Lower lobe of right lung (tissue), 2 donors: ENCODE data around the gene G2E3. TPM values are rescaled to one million over a fixed set of nuclear protein-coding genes. Genes with fewer than 3 reads are reported as not detected.

Source experiments
- ATAC-seq, 2 donors: fragments of 200-7000 bp; cut with Tn5 transposase; one replicate each; pipeline ENCODE4 v1.9.1; 2020 to 2022; ENCODE audit warnings: mild to moderate bottlenecking in 2 of 2, moderate library complexity in 2 of 2
- DNase-seq: peaks from one replicate; pipeline ENCODE4 v3.0.0-alpha.2; 2020
- H3K27ac ChIP-seq: fragments of 200-600 bp; one replicate; pipeline ENCODE4 v1.8.0; 2022
- H3K27me3 ChIP-seq: fragments of 200-600 bp; one replicate; pipeline ENCODE4 v1.8.0; 2022; ENCODE audit warnings: low read depth
- H3K36me3 ChIP-seq: fragments of 200-600 bp; one replicate; pipeline ENCODE4 v1.8.0; 2022; ENCODE audit warnings: mild to moderate bottlenecking
- H3K4me1 ChIP-seq: fragments of 200-600 bp; one replicate; pipeline ENCODE4 v1.8.0; 2022
- H3K4me3 ChIP-seq: fragments of 200-600 bp; one replicate; pipeline ENCODE4 v1.8.0; 2022; ENCODE audit warnings: mild to moderate bottlenecking
- H3K9me3 ChIP-seq: fragments of 200-600 bp; one replicate; pipeline ENCODE4 v1.8.0; 2022
- intact Hi-C: fragments of 100-400 bp; cut with DNase I; formaldehyde crosslinking; loops from one replicate; pipeline ENCODE4 v1.11.0; 2022
- total RNA-seq: library from RNA; stranded (reverse); fragmentation: NEBNext Ultra II Directional; extraction: Animal tissue kit (Norgen Biotek cat#: 25700); gene quantifications from one replicate; pipeline ENCODE4 v1.2.1, GENCODE V29; 2021
- TF ChIP-seq, protein P1 (sequence below): fragments of 200-600 bp; IDR thresholded peaks from one replicate; pipeline ENCODE4 v1.8.0; 2022; ENCODE audit warnings: antibody characterized with exemption, mild to moderate bottlenecking
- donor health status: DM: no; HTN: yes; CAD: no; lungs with severe emphysema.

G2E3 gene
- total RNA-seq, 1 donor from 2014 or later: 14.3 TPM

DNA sequence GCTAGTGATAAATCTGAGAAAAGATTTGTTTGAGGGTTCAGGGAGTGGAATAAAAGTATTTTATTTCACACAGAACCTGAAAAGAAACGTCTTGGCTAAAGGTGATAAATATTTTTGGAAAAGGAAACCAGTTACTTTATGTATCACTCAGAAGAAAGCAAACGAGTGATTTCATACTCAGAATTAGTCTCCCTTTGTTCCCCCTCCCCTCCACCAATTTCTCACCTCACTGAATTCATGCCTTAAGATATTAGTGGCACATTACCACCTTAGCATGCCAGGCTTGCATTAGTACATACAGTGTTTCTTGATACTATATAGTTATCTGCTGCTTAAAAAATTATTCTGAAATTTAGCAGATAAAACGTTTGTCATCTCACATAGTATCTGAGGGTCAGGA lies 28.2 kb downstream of the G2E3 start:
- Histone ChIP-seq H3K9me3 (peaks cover 4% of the 10 kb centered on the region), H3K4me3 (no peak overlapping the region), H3K4me1 (no peaks in the 10 kb centered on the region), H3K27ac (no peak overlapping the region), H3K27me3 (no peaks in the 10 kb centered on the region), H3K36me3 (peaks cover 42% of the 10 kb centered on the region)
- ATAC-seq (no peak), DNase-seq (no peak)
- TF ChIP-seq, protein P1, sequence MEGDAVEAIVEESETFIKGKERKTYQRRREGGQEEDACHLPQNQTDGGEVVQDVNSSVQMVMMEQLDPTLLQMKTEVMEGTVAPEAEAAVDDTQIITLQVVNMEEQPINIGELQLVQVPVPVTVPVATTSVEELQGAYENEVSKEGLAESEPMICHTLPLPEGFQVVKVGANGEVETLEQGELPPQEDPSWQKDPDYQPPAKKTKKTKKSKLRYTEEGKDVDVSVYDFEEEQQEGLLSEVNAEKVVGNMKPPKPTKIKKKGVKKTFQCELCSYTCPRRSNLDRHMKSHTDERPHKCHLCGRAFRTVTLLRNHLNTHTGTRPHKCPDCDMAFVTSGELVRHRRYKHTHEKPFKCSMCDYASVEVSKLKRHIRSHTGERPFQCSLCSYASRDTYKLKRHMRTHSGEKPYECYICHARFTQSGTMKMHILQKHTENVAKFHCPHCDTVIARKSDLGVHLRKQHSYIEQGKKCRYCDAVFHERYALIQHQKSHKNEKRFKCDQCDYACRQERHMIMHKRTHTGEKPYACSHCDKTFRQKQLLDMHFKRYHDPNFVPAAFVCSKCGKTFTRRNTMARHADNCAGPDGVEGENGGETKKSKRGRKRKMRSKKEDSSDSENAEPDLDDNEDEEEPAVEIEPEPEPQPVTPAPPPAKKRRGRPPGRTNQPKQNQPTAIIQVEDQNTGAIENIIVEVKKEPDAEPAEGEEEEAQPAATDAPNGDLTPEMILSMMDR: no peak
- intact Hi-C loops: no loop called here

DNA sequence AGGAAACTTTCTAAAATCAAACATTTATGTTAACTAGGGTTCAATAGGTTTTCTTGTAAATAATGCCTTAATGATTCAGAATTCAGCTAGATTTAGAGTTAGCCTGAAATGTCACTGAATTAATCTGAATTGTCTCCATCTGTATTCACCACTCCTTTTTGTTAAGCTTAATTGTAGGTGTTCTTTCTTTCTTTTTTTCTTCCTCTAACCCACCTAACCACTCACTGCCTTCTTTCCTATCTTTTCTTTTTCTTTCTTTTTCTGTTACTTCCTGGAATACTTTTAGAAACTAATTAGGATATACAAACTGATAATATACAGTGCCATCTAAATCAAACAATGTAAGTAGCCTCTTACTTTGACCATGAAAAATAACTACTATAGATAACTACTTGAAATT lies 29.9 kb downstream of the G2E3 start:
- no peak overlapping the region for H3K4me3 ChIP-seq
- H3K9me3 ChIP-seq: peaks cover 4% of the 10 kb centered on the region
- intact Hi-C loops: no loop called here
- ATAC-seq (no peak), DNase-seq (no peak)
- H3K27ac ChIP-seq: no peak overlapping the region
- H3K36me3 ChIP-seq: peaks cover 56% of the 10 kb centered on the region
- H3K4me1 ChIP-seq: no peaks in the 10 kb centered on the region
- H3K27me3 ChIP-seq: no peaks in the 10 kb centered on the region
- TF ChIP-seq, protein P1: no peak

GRCh38 chr14:30596935-30597334 lies 38.0 kb downstream of the G2E3 start:
- H3K4me3 ChIP-seq: no peak overlapping the region
- ATAC-seq (no peak), DNase-seq (no peak)
- H3K4me1 ChIP-seq: no peaks in the 10 kb centered on the region
- H3K36me3 ChIP-seq: peaks cover 62% of the 10 kb centered on the region
- no peak overlapping the region for H3K27ac ChIP-seq
- TF ChIP-seq, protein P1: no peak
- H3K9me3 ChIP-seq: no peaks in the 10 kb centered on the region
- no peaks in the 10 kb centered on the region for H3K27me3 ChIP-seq
- intact Hi-C loops: no loop called here

- TF ChIP-seq, protein P1: no peak
- intact Hi-C loops: no loop called here
- ATAC-seq (no peak), DNase-seq (no peak)
- Histone ChIP-seq H3K4me1 (no peaks in the 10 kb centered on the region), H3K27ac (no peak overlapping the region), H3K36me3 (peaks cover 62% of the 10 kb centered on the region), H3K4me3 (no peak overlapping the region), H3K27me3 (no peaks in the 10 kb centered on the region), H3K9me3 (no peaks in the 10 kb centered on the region)
Measured at GRCh38 chr14:30597504-30597903, 38.5 kb downstream of the G2E3 start.

DNA sequence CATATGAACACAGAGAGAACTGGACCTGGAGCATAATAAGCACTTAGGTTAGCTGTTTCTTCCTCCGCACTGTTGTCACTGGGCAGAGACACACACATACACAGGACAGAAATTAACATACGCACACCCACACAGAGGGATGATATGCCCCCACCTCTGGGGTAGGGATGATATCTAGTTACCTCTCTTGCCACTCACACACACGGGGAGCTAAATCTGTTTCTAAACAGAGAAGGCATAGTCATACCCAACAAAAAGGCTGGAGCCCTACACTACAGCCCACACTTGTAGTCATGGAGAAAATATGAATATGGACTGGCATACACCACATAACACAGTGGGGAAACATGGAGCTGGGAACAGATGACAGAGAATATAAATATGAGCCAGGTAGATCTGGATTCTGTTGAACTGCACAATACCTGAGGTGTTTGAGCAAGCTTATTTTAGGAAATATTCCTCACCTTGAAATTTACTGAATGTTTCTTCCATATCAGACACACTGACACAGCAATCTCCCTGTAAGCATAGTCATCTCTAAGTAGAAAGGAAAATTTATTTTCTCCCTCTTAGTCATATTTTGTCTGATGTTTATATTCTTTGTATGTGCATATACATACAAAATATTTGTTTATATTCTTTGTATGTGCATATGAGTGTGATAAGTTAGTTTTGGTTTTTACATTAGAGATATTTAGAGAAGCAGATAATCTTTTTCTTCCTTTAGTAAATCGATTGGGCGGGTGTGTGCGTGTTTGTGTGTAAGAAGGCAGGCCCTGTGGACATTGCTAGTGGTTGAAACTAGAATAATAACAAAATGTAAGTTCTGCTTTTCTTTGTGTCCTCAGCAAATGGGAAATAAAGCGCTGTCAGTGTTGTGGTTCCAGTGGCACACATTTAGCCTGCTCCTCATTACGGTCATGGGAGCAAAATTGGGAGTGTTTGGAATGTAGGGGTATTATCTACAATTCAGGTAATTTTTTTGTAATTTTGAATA lies 42.3 kb downstream of the G2E3 start:
- TF ChIP-seq, protein P1: no peak
- H3K36me3 ChIP-seq: peaks cover 79% of the 10 kb centered on the region

More for the DNA sequence above, 42.3 kb downstream of the G2E3 start:
- no peak for ATAC-seq
- H3K4me1 ChIP-seq: no peaks in the 10 kb centered on the region
- no peaks in the 10 kb centered on the region for H3K27me3 ChIP-seq
- DNase-seq: no peak
- H3K9me3 ChIP-seq: no peaks in the 10 kb centered on the region
- no peak overlapping the region for H3K4me3 ChIP-seq
- intact Hi-C loops: no loop called here
- no peak overlapping the region for H3K27ac ChIP-seq
